Body of pancreas (tissue), 4 donors: ENCODE measurements around the gene PERCC1.

ENCODE experiments used
- POLR2A ChIP-seq, 3 donors: fragments of 450-650 bp; IDR thresholded peaks; one replicate each; pipeline ENCODE4 v1.6.1; 2016; ENCODE audit warnings: antibody characterized with exemption in 3 of 3, mild to moderate bottlenecking in 2 of 3
- TF ChIP-seq, protein P1 (sequence below), 7 experiments: fragments of 450-650 bp in 4 of 7; fragments of 200-600 bp in 3 of 7; sonication (generic) in 3 of 7; IDR thresholded peaks; one replicate each; pipeline ENCODE4 v1.5.1; 2016 to 2019; ENCODE audit warnings: antibody characterized with exemption in 7 of 7

DNA sequence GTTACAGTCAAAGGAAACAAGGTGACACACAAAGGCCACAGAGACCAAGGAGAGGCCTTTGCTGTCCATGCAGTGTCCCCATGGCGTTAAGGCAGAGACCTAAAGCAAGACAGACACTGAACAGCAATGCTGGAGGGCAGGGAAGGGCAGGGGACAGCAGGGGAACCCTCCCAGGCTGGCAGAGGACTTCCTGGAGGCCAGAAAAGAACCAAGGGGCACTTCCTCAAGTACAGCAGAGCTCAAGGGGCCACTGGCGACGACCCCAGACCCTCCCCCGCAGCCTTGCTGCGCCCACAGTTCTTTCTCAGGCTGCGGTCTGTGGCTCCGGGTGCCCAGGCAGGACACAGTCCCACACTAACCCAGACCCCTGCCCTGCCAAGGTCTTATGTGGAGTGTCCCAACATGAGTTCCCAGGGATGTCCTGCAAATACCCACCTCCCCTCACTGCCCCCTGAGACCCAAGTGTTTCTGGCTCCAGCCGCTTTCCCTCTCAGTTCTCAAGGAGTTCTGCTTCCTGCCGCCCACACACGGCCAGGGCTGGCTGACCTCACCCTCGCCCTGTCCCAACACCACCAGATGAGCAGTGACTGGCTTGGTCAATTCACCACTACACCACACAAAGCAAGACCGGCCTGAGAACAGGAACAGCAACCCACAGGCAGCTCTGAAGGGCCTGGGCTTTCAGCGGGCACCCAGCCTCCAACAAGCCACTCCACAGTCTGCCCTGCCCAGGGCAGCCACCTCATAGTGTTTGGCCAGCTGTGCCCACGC lies 39.8 kb downstream of the PERCC1 start:
- TF ChIP-seq, protein P1, sequence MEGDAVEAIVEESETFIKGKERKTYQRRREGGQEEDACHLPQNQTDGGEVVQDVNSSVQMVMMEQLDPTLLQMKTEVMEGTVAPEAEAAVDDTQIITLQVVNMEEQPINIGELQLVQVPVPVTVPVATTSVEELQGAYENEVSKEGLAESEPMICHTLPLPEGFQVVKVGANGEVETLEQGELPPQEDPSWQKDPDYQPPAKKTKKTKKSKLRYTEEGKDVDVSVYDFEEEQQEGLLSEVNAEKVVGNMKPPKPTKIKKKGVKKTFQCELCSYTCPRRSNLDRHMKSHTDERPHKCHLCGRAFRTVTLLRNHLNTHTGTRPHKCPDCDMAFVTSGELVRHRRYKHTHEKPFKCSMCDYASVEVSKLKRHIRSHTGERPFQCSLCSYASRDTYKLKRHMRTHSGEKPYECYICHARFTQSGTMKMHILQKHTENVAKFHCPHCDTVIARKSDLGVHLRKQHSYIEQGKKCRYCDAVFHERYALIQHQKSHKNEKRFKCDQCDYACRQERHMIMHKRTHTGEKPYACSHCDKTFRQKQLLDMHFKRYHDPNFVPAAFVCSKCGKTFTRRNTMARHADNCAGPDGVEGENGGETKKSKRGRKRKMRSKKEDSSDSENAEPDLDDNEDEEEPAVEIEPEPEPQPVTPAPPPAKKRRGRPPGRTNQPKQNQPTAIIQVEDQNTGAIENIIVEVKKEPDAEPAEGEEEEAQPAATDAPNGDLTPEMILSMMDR (IDR thresholded peaks at IDR 0.05): no peak
- peak in 1 of 3 donors; percentile 46 for TF ChIP-seq POLR2A (IDR thresholded peaks at IDR 0.05)
